ENCODE measurements around the gene PYHIN1.

- TF ChIP-seq EP300 (IDR thresholded peaks at IDR 0.05) (no peak), POLR2A (IDR thresholded peaks at IDR 0.05) (no peak)
- TF ChIP-seq, protein P1, sequence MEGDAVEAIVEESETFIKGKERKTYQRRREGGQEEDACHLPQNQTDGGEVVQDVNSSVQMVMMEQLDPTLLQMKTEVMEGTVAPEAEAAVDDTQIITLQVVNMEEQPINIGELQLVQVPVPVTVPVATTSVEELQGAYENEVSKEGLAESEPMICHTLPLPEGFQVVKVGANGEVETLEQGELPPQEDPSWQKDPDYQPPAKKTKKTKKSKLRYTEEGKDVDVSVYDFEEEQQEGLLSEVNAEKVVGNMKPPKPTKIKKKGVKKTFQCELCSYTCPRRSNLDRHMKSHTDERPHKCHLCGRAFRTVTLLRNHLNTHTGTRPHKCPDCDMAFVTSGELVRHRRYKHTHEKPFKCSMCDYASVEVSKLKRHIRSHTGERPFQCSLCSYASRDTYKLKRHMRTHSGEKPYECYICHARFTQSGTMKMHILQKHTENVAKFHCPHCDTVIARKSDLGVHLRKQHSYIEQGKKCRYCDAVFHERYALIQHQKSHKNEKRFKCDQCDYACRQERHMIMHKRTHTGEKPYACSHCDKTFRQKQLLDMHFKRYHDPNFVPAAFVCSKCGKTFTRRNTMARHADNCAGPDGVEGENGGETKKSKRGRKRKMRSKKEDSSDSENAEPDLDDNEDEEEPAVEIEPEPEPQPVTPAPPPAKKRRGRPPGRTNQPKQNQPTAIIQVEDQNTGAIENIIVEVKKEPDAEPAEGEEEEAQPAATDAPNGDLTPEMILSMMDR (IDR thresholded peaks at IDR 0.05): no peak
Measured at GRCh38 chr1:158962983-158963382, 31.6 kb downstream of the PYHIN1 start.
